Measurements from ENCODE around the gene R3HDM4.
"Not testable (repeated sequence)": the region's sequence is repeated elsewhere in the genome, so short reads cannot be mapped to it uniquely, and the experiment has no call there.

R3HDM4 gene

DNA sequence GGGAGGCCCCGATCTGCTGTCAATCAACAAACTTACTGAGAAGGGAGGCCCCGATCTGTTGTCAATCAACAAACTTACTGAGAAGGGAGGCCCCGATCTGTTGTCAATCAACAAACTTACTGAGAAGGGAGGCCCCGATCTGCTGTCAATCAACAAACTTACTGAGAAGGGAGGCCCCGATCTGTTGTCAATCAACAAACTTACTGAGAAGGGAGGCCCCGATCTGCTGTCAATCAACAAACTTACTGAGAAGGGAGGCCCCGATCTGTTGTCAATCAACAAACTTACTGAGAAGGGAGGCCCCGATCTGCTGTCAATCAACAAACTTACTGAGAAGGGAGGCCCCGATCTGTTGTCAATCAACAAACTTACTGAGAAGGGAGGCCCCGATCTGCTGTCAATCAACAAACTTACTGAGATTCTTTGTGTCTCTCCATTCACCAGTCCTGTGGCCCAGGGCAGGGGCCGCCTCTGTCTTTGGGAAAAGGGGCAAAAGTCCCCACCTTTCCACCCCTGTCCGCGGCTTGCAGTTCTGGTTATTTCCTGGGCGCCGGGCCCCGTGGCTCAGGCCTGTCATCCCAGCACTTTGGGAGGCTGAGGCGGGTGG, 59.3 kb downstream of the R3HDM4 start:
- DNase-seq: not testable (repeated sequence)

- DNase-seq: no peak
Measured at GRCh38 chr19:853014-853585, 59.9 kb downstream of the R3HDM4 start.

- no peak for DNase-seq
Measured at GRCh38 chr19:852136-853013, 60.6 kb downstream of the R3HDM4 start, which contains the start of gene ELANE. Gene ELANE, plus strand, starts transcription at chr19:852303. Its CDS starts 26 bp downstream, at chr19:852329.

DNA sequence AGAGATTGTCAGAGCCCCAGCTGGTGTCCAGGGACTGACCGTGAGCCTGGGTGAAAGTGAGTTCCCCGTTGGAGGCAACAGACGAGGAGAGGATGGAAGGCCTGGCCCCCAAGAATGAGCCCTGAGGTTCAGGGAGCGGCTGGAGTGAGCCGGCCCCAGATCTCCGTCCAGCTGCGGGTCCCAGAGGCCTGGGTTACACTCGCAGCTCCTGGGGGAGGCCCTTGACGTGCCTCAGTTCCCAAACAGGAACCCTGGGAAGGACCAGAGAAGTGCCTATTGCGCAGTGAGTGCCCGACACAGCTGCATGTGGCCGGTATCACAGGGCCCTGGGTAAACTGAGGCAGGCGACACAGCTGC, 62.1 kb downstream of the R3HDM4 start:
- DNase-seq: no peak

DNA sequence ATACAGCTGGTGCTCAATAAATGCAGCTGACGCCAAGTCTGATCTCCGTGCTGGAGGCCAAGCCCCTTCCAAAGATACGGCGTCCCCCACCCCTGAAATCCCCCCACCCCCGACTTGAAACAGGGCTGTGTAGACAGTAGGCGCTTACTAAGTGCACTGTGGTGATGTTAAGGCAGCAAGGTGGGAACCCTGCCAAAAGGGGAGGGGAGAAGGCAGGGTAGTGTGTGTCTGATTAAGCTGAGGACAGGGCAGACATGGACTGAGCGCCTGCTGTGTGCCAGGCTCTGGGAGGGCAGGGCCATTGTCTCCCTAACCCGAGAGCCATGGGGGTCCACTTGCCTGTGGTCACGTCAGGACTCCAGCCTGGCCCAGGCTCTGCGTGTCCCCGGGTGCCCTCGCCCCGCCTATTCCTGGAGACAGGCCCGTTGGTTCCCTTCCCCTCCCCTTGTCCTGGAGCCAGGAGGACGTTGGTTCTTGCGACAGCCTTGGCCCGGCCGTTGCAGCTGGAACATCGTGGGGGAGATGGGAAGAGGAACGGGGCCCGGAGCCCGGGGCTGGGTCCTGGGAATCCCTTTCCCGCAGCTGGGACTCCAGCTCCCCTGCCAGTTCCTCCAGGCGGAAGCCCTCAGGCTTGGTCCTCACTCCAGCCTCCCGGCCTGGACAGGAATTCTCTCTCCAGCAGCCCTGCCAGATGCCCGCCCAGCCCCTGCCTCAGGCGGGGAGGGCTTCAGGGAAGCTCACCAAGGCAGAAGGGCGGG, 62.6 kb downstream of the R3HDM4 start:
- DNase-seq: peak; percentile 84

- DNase-seq: not testable (repeated sequence)
Measured at GRCh38 chr19:849195-849594, 63.8 kb downstream of the R3HDM4 start.

DNA sequence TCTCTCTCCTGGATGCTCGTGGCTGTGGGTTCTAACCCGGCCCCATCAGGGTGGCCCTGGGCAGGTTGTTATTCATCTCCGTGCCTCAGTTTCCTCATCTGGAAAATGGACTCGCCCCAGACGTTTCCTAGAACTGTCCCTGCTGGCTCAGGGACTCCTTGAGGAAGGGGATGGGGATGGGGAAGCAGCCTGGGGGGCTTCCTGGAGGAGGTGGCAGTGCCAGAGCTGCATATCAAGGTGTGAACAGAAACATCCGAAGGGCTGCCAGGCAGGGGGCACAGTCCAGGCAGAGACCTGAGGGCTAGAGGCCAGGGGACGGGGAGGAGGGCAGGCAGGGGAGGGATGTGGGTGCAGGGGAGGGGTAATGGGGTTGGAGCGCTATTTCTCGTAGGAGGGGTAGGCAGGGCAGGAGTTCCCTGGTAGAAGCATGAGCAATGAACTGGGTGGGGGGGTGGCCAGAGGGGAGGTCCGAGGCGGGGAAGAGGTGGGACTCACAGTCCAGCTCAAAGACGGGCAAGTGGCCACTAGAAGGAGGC, 64.6 kb downstream of the R3HDM4 start:
- no peak for DNase-seq
